ENCODE data around the gene TSC1. TPM values are rescaled to one million over a fixed set of nuclear protein-coding genes. Genes with fewer than 3 reads are reported as not detected.

The TSC1 gene
- total and polyA plus RNA-seq, 2 donors (not counting 3 experiments of a cell fraction or from before 2014, with no cell fraction given) = 43.9 to 51.2 TPM

- no peak for FAIRE-seq
- H3K4me1 ChIP-seq (ENCODE audit: control insufficient read depth, extremely low read depth, insufficient read depth, low read length) = no peaks in the 10 kb centered on the region
- DNase-seq (ENCODE audit: low read depth, low spot score) = no peak
- ChIA-PET CTCF (interaction anchor here (3.0 kb wide), 1 partner anchor 12 kb away, joined by 16 read pairs; no protein-coding TSS in a partner anchor), POLR2A (no interaction called here)
- no peak overlapping the region for H2AFZ ChIP-seq (ENCODE audit: low read depth, low read length)
- no peak overlapping the region for H3K9ac ChIP-seq (replicated peaks; ENCODE audit: extremely low read depth, insufficient read depth, low read length)
- H3K4me3 ChIP-seq (replicated peaks in 1 of 3; ENCODE audit: insufficient read depth in 1 of 3, low read depth in 1 of 3, low read length in 3 of 3) = no peak overlapping the region
- H3K9me1 ChIP-seq (replicated peaks; ENCODE audit: control insufficient read depth, extremely low read depth, insufficient read depth, low read length) = no peaks in the 10 kb centered on the region
- TF ChIP-seq CTCF (IDR thresholded peaks at IDR 0.05; ENCODE audit: extremely low read depth in 1 of 2, insufficient read depth in 1 of 2, low read depth in 1 of 2, low read length in 2 of 2) (no peak), GATA2 (IDR thresholded peaks at IDR 0.05; ENCODE audit: insufficient read depth, insufficient read length, low read depth, low read length) (no peak), MYC (IDR thresholded peaks at IDR 0.05; ENCODE audit: low read depth, low read length) (no peak), EZH2 (IDR thresholded peaks at IDR 0.05; ENCODE audit: borderline replicate concordance, low read depth, low read length, severe bottlenecking) (no peak), FOS (IDR thresholded peaks at IDR 0.05; ENCODE audit: borderline replicate concordance, insufficient read depth, low read length) (no peak), POLR2AphosphoS5 (IDR thresholded peaks at IDR 0.05; ENCODE audit: insufficient read depth, low read depth, low read length) (no peak)
- H3K79me2 ChIP-seq (ENCODE audit: control insufficient read depth, insufficient read depth, low read length) = no peaks in the 10 kb centered on the region
- intact Hi-C loops (cut with micrococcal nuclease) (no loop called here), dilution Hi-C loops (cut with MboI; ENCODE audit: extremely low pct_ligation_motif_present, low sequenced_read_pairs) (no loop called here)
- H3K4me2 ChIP-seq (ENCODE audit: insufficient read depth, low read length) = no peak overlapping the region
- H4K20me1 ChIP-seq (replicated peaks; ENCODE audit: control insufficient read depth, extremely low read depth, insufficient read depth, low read length) = no peaks in the 10 kb centered on the region
- no peak overlapping the region for H3K27ac ChIP-seq (ENCODE audit: insufficient read depth, low read depth, low read length)
- H3K9me3 ChIP-seq (replicated peaks; ENCODE audit: control insufficient read depth, insufficient read depth, low read length) = no peaks in the 10 kb centered on the region
- no TSS peak for BruUV-seq (replicated peaks)
- H3K27me3 ChIP-seq (ENCODE audit: control insufficient read depth in 2 of 2, insufficient read depth in 2 of 2, low read length in 2 of 2) = no peaks in the 10 kb centered on the region
- peaks cover 15 to 16% of the 10 kb centered on the region in 2 experiments for H3K36me3 ChIP-seq (ENCODE audit: control insufficient read depth in 2 of 2, extremely low read depth in 1 of 2, insufficient read depth in 2 of 2, low read length in 2 of 2)
These were observed 29.5 kb downstream of the TSC1 start for GRCh38 chr9:132914924-132915323.
